PC-9 (cell line): ENCODE measurements around the gene CHD5. TPM values are rescaled to one million over a fixed set of nuclear protein-coding genes. Genes with fewer than 3 reads are reported as not detected.

ENCODE experiments used
- BruUV-seq: library from RNA; stranded (reverse); fragments of 400-500 nt; replicated peaks from 2 replicates; lab custom pipeline; 2021; lab: Mats Ljungman, UMichigan
- CTCF ChIA-PET: fragments of 300-600 bp; sonication (Branson Sonifier 250); formaldehyde crosslinking; loops from one replicate; lab custom pipeline; 2022; ENCODE audit warnings: antibody characterized with exemption; lab: Charles Lee
- POLR2A ChIA-PET: fragments of 300-600 bp; sonication (Branson Sonifier 250); formaldehyde crosslinking; loops from one replicate; lab custom pipeline; 2022; ENCODE audit warnings: antibody characterized with exemption; ENCODE audit not compliant: unreplicated experiment; lab: Charles Lee
- DNase-seq, 2 experiments: peaks; one replicate each; pipeline versions ENCODE4 v3.0.0 to v3.0.0-alpha.2; 2015 to 2022; ENCODE audit warnings: mixed read lengths in 1 of 2
- H2AFZ ChIP-seq: fragments of 200-600 bp; sonication (generic); 2 replicates; pipeline ENCODE4 v1.8.1; 2017; ENCODE audit warnings: antibody characterized with exemption
- H3F3A ChIP-seq: fragments of 200-600 bp; sonication (generic); 2 replicates; pipeline ENCODE4 v1.8.1; 2017; ENCODE audit warnings: antibody characterized with exemption, mild to moderate bottlenecking, low read depth; ENCODE audit not compliant: insufficient read depth
- H3K27ac ChIP-seq: fragments of 200-600 bp; sonication (generic); 2 replicates; pipeline ENCODE4 v1.6.1; 2016; ENCODE audit warnings: mixed run types
- H3K27me3 ChIP-seq: fragments of 200-600 bp; sonication (generic); 2 replicates; pipeline ENCODE4 v1.6.1; 2016; ENCODE audit warnings: low read depth, mixed run types; ENCODE audit not compliant: insufficient read depth
- H3K36me3 ChIP-seq: fragments of 200-600 bp; sonication (generic); 2 replicates; pipeline ENCODE4 v1.6.1; 2016; ENCODE audit warnings: low read depth, mixed run types
- H3K4me1 ChIP-seq: fragments of 200-600 bp; sonication (generic); replicated peaks from 2 replicates; pipeline ENCODE4 v1.6.1; 2016; ENCODE audit warnings: mixed run types; ENCODE audit not compliant: insufficient read depth
- H3K4me2 ChIP-seq: fragments of 200-600 bp; sonication (generic); 2 replicates; pipeline ENCODE4 v1.6.1; 2017; ENCODE audit warnings: mixed run types
- H3K4me3 ChIP-seq: fragments of 200-600 bp; sonication (generic); 2 replicates; pipeline ENCODE4 v1.6.1; 2016; ENCODE audit warnings: mixed run types
- H3K79me2 ChIP-seq: fragments of 200-600 bp; sonication (generic); 2 replicates; pipeline ENCODE4 v1.6.1; 2017; ENCODE audit warnings: low read depth, mixed run types
- H3K9me2 ChIP-seq: fragments of 200-600 bp; sonication (generic); 2 replicates; pipeline ENCODE4 v1.8.1; 2017; ENCODE audit warnings: mild to moderate bottlenecking; ENCODE audit not compliant: insufficient read depth
- H3K9me3 ChIP-seq: fragments of 200-600 bp; sonication (generic); 2 replicates; pipeline ENCODE4 v1.8.1; 2016; ENCODE audit warnings: low read depth; ENCODE audit not compliant: insufficient read depth
- H4K20me1 ChIP-seq: fragments of 200-600 bp; sonication (generic); 2 replicates; pipeline ENCODE4 v1.8.1; 2017; ENCODE audit not compliant: insufficient read depth
- CTCF ChIP-seq: fragments of 200-600 bp; sonication (generic); conservative IDR thresholded peaks from 2 replicates; pipeline ENCODE4 v1.6.1; 2017; ENCODE audit warnings: mixed run types, antibody characterized with exemption, mild to moderate bottlenecking, moderate library complexity
- EZH2 ChIP-seq: fragments of 200-600 bp; sonication (generic); IDR thresholded peaks from 2 replicates; pipeline ENCODE4 v1.8.0; 2017; ENCODE audit warnings: antibody characterized with exemption, low read depth
- intact Hi-C: fragments of 100-400 bp; cut with micrococcal nuclease; formaldehyde crosslinking; loops from one replicate; pipeline ENCODE4 v1.10.0; 2022; ENCODE audit not compliant: unreplicated experiment
- total RNA-seq: library from RNA; stranded (reverse); gene quantifications from 2 replicates; pipeline ENCODE4 v1.2.3, GENCODE V29; 2021

The CHD5 gene
- total RNA-seq, 1 experiment from 2014 or later = 0.50 TPM

GRCh38 chr1:6059866-6060265 is 120.3 kb downstream of the CHD5 start:
- H3F3A ChIP-seq = peaks cover 17% of the 10 kb centered on the region; the same call in 1 of the 2 replicates
- no peak overlapping the region for H2AFZ ChIP-seq
- no peaks in the 10 kb centered on the region for H3K79me2 ChIP-seq
- BruUV-seq = no TSS peak
- no peak overlapping the region for H3K27ac ChIP-seq
- no peak overlapping the region for H3K4me3 ChIP-seq
- ChIA-PET POLR2A (no interaction called here), CTCF (no interaction called here)
- no peak overlapping the region; the same call in 1 of the 2 replicates for H3K4me2 ChIP-seq
- no peak for TF ChIP-seq CTCF
- no peak for TF ChIP-seq EZH2
- H4K20me1 ChIP-seq = no peaks in the 10 kb centered on the region
- no peaks in the 10 kb centered on the region for H3K36me3 ChIP-seq
- H3K4me1 ChIP-seq = peaks cover 23% of the 10 kb centered on the region
- no peaks in the 10 kb centered on the region for H3K9me3 ChIP-seq
- DNase-seq = peak; percentile 44 to 65
- no peaks in the 10 kb centered on the region for H3K9me2 ChIP-seq
- intact Hi-C loops = loop anchor here (2.0 to 10.0 kb wide), 2 partner anchors 39 to 345 kb away; no protein-coding TSS in a partner anchor
- no peaks in the 10 kb centered on the region for H3K27me3 ChIP-seq

- no peaks in the 10 kb centered on the region for H3K9me3 ChIP-seq
- H3K4me3 ChIP-seq = no peak overlapping the region
- H3K36me3 ChIP-seq = no peaks in the 10 kb centered on the region
- H3K27me3 ChIP-seq = no peaks in the 10 kb centered on the region
- no TSS peak for BruUV-seq
- H3K79me2 ChIP-seq = no peaks in the 10 kb centered on the region
- no peak overlapping the region for H3K27ac ChIP-seq
- intact Hi-C loops = loop anchor here (10.0 kb wide), 1 partner anchor 347 kb away; no protein-coding TSS in a partner anchor
- no peak for TF ChIP-seq EZH2
- no peak for TF ChIP-seq CTCF
- H3F3A ChIP-seq = peaks cover 17% of the 10 kb centered on the region; the same call in 1 of the 2 replicates
- no peak overlapping the region for H2AFZ ChIP-seq
- H4K20me1 ChIP-seq = 0 out of 2 replicates have a peak, but pooled peaks cover 4% of the 10 kb centered on the region
- H3K4me1 ChIP-seq = peaks cover 23% of the 10 kb centered on the region
- no peak for DNase-seq
- no peaks in the 10 kb centered on the region for H3K9me2 ChIP-seq
- ChIA-PET POLR2A (no interaction called here), CTCF (no interaction called here)
- H3K4me2 ChIP-seq = no peak overlapping the region
Measured at GRCh38 chr1:6057170-6057845, 122.8 kb downstream of the CHD5 start.

GRCh38 chr1:6056572-6056948 is 123.6 kb downstream of the CHD5 start:
- Histone ChIP-seq H3K4me1 (peaks cover 23% of the 10 kb centered on the region), H3K9me3 (no peaks in the 10 kb centered on the region), H3K9me2 (no peaks in the 10 kb centered on the region), H2AFZ (no peak overlapping the region), H3K36me3 (no peaks in the 10 kb centered on the region), H3K4me2 (no peak overlapping the region), H3K4me3 (no peak overlapping the region), H3F3A (peaks cover 17% of the 10 kb centered on the region; the same call in 1 of the 2 replicates), H3K27ac (no peak overlapping the region), H3K27me3 (no peaks in the 10 kb centered on the region), H4K20me1 (0 out of 2 replicates have a peak, but pooled peaks cover 4% of the 10 kb centered on the region), H3K79me2 (no peaks in the 10 kb centered on the region)
- no peak for DNase-seq
- ChIA-PET POLR2A (no interaction called here), CTCF (no interaction called here)
- intact Hi-C loops = loop anchor here (10.0 kb wide), 1 partner anchor 348 kb away; no protein-coding TSS in a partner anchor
- no peak for TF ChIP-seq EZH2
- TF ChIP-seq CTCF = no peak
- no TSS peak for BruUV-seq
